Activated T-helper 1 cell treated with anti-CD3 and anti-CD28 coated beads, Interleukin-2, amount 50 U/mL, for 16 hours (primary cell): ENCODE measurements around the gene FRS3.

Source experiments
- DNase-seq, 2 donors: peaks; one replicate each; pipeline ENCODE4 v3.0.0-alpha.2; 2020; ENCODE audit warnings: low read depth in 1 of 2, low spot score in 1 of 2

The FRS3 gene

DNA sequence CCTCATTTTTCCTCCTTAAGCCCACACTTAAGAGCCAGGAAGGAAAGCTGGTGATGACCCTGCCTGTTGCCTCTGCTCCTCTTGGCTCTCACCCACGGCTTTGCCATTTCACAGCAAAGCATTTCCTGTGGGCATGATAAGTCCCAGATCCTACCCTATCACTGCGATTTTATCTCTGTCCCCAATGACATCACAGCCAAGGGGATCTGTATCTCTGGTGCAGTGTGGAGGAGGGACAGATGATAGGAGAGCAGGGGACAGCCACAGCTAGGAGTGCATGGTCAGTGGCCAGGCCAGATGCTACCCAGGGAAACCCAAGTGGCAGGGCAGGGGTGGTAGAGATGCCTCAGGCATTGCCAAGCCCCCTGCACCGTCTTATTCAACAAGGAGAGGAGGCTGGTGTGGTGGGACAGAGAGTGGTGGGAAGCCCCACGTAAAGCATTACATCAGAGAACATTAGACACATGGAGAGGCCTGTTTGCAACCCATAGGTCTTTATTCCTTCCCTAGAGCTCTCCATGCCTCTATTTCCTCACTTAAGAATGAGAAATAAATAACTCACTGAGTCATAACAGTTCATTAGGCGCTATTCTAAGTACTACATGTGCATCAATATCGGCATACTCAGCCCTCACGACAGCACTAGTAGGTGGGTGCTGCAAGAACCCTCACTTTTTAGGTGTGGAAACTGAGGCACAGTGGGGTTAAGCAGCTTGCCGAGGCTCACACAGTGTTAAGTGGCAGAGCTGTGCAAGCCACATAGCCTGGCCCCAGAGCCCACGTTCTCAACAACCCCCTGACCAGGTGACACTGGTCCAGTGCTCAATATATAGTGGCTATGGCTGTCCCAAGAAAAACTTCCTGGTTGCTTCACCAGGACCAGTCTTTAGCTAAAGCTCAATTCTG is 48.9 kb downstream of the FRS3 start:
- DNase-seq, result no peak

DNA sequence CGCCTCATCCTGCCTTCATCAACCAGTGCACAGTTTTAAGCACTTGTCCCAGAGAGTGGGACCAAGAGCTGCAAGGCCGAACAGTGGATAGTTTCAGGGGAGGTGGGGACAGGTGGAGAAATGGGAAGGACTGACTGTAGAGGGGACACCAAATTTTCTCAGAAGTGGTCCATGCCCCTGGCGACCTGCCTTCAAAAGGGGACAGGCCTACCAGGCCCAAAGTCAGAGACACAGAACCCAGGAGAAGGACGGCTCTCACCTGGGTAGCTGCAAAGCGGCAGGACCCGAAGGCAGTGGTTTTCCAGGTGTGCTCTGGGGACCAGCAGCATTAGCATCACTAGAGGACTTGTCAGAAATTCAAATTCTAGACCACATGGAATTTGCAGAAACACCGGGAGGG is 50.1 kb downstream of the FRS3 start:
- DNase-seq, result no peak

DNA sequence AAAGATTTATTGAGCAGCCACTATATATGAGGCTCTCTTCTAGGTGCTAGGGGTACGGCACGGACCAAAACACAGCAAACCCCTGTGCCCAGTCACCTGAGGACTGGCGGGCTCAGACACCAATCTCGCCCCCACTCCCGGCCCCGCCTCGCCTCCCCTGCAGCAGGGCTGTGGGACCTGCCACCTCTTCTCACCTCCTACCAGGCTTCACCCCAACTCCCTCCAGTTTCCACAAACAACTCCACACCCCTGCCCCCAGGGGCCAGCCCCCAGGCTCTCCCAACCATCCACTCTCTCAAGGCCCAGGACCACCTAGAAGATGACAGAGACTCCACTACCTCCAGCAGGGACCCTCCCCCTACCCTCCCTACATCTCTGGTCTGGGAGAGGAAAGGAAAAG is 50.7 kb downstream of the FRS3 start:
- no peak for DNase-seq

DNA sequence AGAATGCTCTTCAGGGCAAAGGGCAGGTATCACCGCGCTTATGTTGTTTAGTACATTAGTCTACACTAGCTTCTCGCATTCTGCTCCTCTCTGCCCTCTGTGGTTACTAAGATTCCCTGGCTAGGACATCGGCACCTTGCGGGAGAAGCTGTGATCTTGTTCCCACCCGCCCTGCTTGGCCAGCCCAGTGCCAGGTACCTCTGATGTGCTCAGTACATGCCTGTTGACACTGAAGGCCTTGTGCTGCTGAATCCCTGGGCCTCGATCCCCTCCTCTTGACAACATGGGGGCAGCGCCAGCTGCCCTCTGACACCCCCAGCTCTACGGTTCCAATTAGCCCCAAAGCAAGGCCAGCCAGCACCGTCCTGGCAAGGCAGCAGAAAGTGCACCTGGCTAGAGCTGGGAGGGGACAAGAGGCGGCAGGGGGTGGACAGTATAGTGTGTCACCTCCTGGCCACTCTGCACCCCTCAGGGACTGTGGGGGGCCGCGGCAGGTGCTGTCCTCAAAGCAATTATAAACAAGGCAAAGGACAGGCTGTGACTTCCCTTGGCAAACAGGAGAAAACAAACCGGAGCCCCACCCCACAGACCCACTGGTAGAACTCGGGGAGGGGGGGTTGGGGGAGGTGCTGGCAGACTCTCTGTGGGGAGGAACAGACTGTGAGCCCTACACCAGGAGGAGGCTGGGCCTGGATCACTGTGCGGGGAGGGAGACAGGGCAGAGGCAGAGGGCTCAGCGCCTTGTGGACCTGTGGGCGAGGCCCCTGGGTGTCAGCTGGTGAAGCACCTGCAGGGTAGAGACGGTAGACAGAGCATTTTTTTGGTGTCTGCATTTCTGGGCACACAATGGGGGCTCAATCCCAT is 51.4 kb downstream of the FRS3 start:
- DNase-seq, result no peak

DNA sequence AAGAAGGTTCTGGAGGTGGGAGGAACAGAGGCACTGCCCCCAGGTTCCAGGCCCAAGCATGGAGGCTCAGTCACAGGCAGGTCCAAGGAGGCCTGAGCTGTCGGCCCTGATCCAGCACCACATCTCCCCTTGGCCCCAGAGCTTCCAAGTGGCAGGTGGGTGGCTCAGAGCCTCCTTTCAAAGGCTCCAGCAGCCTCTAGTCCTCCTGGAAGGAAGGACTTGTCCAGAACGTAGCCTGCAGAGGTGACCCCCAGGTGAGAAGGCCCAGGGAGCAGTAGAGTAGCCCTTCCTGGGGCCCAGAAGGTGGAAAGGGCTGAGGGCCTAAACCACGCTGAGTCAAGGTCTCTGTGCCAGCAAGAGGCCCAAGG is 52.0 kb downstream of the FRS3 start:
- DNase-seq, result no peak

DNA sequence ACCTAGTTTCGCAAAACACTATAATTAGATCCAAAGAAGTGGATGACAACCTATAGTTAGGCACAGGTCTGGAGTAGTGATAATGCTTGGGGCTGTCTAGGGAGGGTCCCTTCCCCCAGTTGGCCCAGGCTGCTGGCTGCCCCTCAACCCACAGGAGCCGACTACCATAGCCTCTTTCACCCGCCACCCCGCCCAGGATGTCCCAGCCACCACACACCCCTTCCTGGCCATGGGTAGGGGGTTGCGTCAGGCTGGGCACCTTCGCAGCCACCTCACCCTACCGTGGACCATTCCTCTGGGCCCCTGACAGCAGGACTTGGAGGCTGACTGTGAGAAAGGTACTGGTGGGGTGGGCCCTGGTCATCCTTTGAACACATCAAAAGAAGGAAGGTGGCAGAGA is 52.8 kb downstream of the FRS3 start:
- no peak for DNase-seq

DNA sequence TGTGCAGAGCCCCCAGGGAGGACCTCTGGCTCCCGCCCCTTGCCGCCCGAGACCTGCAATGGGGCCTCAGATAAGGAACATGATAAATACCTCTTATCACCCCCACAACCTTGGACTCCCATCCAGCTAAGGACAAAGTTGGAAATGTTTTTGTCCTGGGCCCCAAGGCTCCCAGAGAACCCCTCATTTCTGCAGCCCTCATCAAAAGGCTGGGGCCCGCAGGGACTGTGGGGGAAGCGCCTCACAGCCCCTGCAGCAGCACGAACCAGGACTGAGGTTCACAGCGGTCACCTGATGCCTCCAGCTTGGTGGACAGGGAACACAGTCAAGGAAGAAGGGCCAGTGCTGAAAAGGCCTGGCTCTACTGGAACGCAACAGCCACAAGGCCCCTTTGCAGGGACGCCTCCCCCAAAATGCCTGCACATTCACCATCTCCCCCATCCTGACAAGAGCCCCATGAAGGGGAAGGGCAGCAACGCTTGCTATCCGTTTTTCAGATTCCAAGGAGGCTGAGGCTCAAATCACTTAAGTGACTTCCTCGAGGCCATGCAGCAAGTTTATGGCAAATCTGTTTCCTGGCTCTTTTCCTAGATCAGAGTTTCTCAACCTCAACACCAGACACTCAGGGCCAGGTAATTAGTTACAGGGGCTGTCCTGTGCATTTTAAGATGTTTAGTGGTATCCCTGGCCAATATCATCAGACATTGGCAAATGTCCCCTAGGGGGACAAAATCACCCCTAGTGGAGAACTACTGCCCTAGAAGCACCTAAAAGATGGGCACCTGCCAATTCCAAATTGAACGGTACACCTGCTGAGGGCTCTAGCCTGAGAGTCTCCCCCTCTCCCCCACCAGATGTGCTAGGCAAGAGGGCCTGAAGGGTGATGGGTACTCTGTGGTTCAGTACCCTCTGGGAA is 54.9 kb downstream of the FRS3 start:
- DNase-seq, result no peak

DNA sequence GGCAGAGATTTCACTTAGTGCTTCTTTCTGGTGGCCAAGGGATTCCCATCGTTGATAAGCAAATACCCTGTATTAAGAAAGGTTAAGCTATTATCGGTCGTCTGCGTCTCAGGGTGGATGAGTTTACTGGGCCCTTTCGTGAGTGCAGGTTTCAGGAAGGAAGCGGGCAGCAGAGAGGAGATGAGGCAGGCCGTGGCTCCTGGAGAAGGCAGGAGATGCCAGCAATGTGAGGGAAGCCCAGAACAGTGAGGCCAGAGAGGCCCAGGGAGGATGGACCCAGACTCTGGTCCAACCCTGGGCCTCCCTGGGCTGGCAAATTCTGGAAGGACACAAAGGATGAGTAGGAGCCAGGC is 55.5 kb downstream of the FRS3 start:
- DNase-seq, result no peak

DNA sequence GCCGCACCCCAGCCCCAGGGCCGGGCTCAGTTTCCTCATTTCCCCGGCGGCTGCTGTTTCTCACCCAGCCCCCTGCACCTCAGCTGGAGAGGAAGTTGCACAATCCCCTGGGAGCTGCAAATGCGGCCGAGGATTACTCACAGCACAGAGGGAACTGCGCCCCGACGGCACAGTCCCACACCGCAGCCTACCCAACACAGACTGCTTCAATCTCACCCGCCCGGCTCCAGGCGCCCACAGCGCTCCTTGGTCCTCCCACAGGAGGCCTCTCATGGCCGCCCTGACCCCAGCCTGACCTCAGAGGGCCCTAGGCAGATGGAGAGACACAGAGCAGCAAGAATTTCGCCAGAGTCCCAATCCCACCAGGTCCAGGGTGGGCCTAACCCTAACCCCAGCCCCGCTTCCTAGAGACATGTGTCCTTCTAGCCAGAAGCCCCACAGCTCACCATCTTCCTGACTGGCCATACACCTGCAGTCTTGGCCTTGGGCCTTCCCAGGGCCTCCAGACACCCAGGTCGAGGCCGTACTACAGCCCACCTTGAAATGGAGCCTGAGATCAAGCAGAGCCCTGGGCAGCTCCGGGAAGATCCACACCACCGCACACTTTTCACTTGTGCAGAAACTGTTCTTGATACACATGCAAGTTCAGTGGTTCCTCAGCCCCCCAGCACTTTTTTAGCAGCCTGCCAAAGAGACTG is 56.0 kb downstream of the FRS3 start:
- DNase-seq, result no peak

DNA sequence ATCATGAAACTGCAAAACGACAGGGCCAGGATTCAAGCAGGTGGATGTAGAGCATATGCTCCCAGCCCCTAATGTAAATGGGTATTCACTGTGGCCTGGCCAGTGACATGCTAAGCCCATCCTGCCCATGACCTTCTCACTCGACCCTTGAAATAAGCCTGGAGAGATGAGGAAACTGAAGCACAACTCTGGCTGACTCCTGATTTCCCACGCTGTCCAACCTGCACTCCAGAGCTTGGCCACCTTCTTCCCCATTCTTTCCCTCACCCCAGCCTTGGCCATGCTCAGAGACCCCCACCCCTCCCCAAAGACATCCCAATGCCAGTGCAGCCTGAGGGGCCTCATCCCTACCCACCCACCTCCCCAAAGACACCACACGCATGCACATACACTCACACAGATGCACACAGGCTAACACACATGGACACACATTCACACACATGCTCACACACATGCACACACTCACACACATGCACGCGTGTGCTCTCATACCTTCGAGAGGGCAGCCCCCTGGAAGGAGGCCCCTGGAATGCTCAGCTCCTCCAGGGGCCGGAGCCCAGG is 56.7 kb downstream of the FRS3 start:
- DNase-seq, result no peak

DNA sequence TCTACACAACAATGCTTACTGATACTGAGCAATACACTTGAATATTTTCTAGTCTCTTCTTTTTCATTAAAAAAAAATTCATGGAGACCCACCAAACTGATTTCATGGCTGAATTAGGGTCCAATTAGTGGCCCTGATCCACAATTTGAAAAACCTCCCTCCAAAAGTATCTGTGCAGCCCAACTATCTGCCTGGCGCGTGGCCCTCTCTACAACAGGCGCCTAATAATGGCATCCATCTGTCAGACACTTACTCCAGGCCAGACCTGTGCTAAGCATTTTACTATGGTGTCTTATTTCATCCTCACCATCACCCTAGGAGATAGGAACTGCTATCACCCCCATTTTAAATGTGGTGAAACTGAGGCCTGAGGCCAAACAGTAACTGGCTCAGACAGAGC is 58.3 kb downstream of the FRS3 start:
- no peak for DNase-seq

DNA sequence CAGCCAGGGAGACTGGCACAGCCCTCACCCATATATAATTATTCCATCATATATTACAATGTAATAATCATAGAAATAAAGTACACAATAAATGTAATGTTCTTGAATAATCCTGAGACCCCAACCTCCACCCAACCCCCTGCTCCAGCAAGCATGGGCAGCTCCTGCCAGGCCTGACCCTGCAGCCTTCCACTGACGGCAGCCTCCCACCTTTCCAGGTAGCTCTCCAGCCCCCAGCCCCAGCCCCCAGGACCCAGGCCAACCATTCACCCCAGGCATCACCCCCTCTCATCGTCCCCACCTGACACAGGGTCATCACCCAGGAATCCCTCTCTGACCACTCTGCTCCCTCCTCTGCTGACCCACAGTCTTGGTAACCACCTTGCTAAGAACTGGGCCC is 58.9 kb downstream of the FRS3 start:
- DNase-seq, result no peak

DNA sequence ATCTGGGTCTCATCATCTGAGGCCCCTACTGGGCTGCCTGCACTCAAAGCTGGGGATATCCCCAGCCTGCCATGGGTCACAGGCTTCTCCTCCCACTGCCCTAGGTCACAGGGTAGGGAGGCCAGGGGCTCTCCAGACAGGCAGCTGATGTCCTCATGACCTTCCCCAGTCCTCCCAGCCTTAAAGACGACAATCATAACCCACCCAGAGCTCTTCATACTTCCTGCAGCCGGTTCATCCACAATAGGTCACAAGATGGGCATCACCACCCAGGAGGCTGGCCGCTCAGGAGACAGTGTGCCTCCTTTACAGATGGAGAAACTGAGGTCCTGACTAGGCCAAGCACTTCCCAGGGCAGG is 59.5 kb downstream of the FRS3 start:
- no peak for DNase-seq
